MG63 (cell line): ENCODE measurements around the gene TRIM39. TPM values are rescaled to one million over a fixed set of nuclear protein-coding genes. Genes with fewer than 3 reads are reported as not detected.

Source experiments
- DNase-seq: peaks from one replicate; pipeline ENCODE4 v3.0.0-alpha.2; 2020
- H3K27me3 ChIP-seq: fragments of 250-450 bp; sonication (Bioruptor Pico); 2 replicates; pipeline ENCODE4 v1.5.1; 2020; ENCODE audit warnings: mild to moderate bottlenecking, moderate library complexity
- H3K36me3 ChIP-seq: fragments of 250-450 bp; sonication (Bioruptor Pico); 2 replicates; pipeline ENCODE4 v1.5.1; 2020; ENCODE audit warnings: mild to moderate bottlenecking, moderate library complexity
- H3K4me3 ChIP-seq: fragments of 250-450 bp; sonication (Bioruptor Pico); 2 replicates; pipeline ENCODE4 v1.5.1; 2020; ENCODE audit warnings: mild to moderate bottlenecking, moderate library complexity
- H3K9me3 ChIP-seq: fragments of 250-450 bp; sonication (Bioruptor Pico); 2 replicates; pipeline ENCODE4 v1.5.1; 2020; ENCODE audit warnings: mild to moderate bottlenecking, moderate library complexity
- total RNA-seq: library from RNA; depleted of rRNA; stranded (reverse); fragments of >200 nt; shearing (Covaris generic); gene quantifications from 2 replicates; pipeline ENCODE4 v1.2.3, GENCODE V29; 2014; ENCODE audit warnings: low replicate concordance

The TRIM39 gene
- total RNA-seq, 1 experiment from 2014 or later = 9.3 TPM

- Histone ChIP-seq H3K27me3 (no peaks in the 10 kb centered on the region), H3K9me3 (no peaks in the 10 kb centered on the region), H3K36me3 (peaks cover 10% of the 10 kb centered on the region; the same call in 1 of the 2 replicates), H3K4me3 (no peak overlapping the region)
- DNase-seq = peak; percentile 31
Measured at GRCh38 chr6:30322527-30323501, 3.9 kb upstream of the TRIM39 start.

- DNase-seq = no peak
- no peaks in the 10 kb centered on the region for H3K27me3 ChIP-seq
- peaks cover 9% of the 10 kb centered on the region; the same call in 1 of the 2 replicates for H3K36me3 ChIP-seq
- H3K4me3 ChIP-seq = no peak overlapping the region
- no peaks in the 10 kb centered on the region for H3K9me3 ChIP-seq
Measured at GRCh38 chr6:30323806-30324205, 2.9 kb upstream of the TRIM39 start.

- Histone ChIP-seq H3K9me3 (no peaks in the 10 kb centered on the region), H3K4me3 (peak overlapping the region; percentile 88), H3K27me3 (no peaks in the 10 kb centered on the region), H3K36me3 (peaks cover 5% of the 10 kb centered on the region; the same call in 1 of the 2 replicates)
- DNase-seq = peak; percentile 41
Measured at GRCh38 chr6:30325150-30325872, 1.4 kb upstream of the TRIM39 start.

GRCh38 chr6:30325873-30326525 is 728 bp upstream of the TRIM39 start:
- Histone ChIP-seq H3K27me3 (no peaks in the 10 kb centered on the region), H3K36me3 (peaks cover 5% of the 10 kb centered on the region; the same call in 1 of the 2 replicates)
- no peak for DNase-seq

DNA sequence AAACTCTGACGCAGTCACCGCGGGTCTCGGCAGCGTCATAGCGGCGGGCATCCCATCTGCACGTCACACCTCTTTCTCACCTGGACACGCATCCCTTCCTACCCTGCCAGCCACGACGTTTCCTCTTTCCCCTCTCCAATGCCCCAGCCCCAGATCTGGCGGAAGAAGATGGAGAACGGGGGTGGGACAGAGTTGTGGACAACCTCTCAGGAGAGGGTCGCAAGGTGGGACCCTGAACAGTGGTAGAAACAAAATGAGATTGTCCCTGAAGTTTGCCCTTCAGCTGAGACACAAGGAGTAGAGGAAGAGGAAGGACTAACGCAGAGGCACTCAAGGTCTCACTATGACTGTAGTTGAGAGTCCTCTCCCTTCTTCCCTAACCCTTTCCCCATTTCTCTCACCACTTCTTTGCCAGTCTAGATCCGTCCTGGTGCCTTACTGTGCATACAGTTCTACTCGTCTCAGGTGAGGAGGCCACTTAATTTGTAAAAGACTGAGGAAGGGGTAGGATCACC is 562 bp downstream of the TRIM39 start:
- Histone ChIP-seq H3K9me3 (no peaks in the 10 kb centered on the region), H3K36me3 (peaks cover 5% of the 10 kb centered on the region; the same call in 1 of the 2 replicates), H3K4me3 (peak overlapping the region; percentile 88), H3K27me3 (no peaks in the 10 kb centered on the region)
- DNase-seq = no peak

More at GRCh38 chr6:30325873-30326525, 728 bp upstream of the TRIM39 start:
- no peaks in the 10 kb centered on the region for H3K9me3 ChIP-seq
- H3K4me3 ChIP-seq = peak overlapping the region; percentile 88

- Histone ChIP-seq H3K27me3 (no peaks in the 10 kb centered on the region), H3K4me3 (no peak overlapping the region), H3K36me3 (0 out of 2 replicates have a peak, but pooled peaks cover 2% of the 10 kb centered on the region), H3K9me3 (no peaks in the 10 kb centered on the region)
- DNase-seq = no peak
Measured at GRCh38 chr6:30328397-30328796, 1.7 kb downstream of the TRIM39 start.

- no peak for DNase-seq
- Histone ChIP-seq H3K9me3 (no peaks in the 10 kb centered on the region), H3K27me3 (no peaks in the 10 kb centered on the region), H3K36me3 (0 out of 2 replicates have a peak, but pooled peaks cover 2% of the 10 kb centered on the region), H3K4me3 (no peak overlapping the region)
Measured at GRCh38 chr6:30329331-30329730, 2.6 kb downstream of the TRIM39 start.

GRCh38 chr6:30331981-30332380 is 5.3 kb downstream of the TRIM39 start:
- H3K9me3 ChIP-seq = no peaks in the 10 kb centered on the region
- H3K36me3 ChIP-seq = no peaks in the 10 kb centered on the region
- no peaks in the 10 kb centered on the region for H3K27me3 ChIP-seq
- no peak for DNase-seq
- H3K4me3 ChIP-seq = no peak overlapping the region

- DNase-seq = no peak
- Histone ChIP-seq H3K36me3 (no peaks in the 10 kb centered on the region), H3K4me3 (no peak overlapping the region), H3K9me3 (no peaks in the 10 kb centered on the region), H3K27me3 (no peaks in the 10 kb centered on the region)
Measured at GRCh38 chr6:30334075-30334783, 7.5 kb downstream of the TRIM39 start.

DNA sequence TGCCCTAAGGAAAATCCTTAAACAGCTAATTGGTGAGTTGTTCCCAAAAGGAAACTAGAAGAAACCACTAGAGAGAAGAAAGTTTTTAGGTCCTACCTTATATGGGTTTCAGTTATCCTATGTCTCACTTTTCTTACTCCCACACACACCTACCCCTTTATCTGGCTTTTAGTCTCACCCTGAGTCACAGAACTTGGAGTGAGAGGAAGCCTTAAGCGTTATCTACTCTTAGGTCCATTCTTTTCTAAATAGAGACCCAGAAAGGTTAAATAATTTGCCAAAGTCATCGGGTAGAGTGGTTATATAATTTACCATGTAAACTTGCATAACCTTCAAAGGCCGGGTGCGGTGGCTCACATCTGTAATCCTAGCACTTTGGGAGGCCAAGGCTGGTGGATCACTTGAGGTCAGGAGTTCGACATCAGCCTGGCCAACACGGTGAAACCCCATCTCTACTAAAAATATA is 13.9 kb downstream of the TRIM39 start:
- no peaks in the 10 kb centered on the region for H3K9me3 ChIP-seq
- DNase-seq = no peak
- H3K4me3 ChIP-seq = no peak overlapping the region
- no peaks in the 10 kb centered on the region for H3K36me3 ChIP-seq
- no peaks in the 10 kb centered on the region for H3K27me3 ChIP-seq

DNA sequence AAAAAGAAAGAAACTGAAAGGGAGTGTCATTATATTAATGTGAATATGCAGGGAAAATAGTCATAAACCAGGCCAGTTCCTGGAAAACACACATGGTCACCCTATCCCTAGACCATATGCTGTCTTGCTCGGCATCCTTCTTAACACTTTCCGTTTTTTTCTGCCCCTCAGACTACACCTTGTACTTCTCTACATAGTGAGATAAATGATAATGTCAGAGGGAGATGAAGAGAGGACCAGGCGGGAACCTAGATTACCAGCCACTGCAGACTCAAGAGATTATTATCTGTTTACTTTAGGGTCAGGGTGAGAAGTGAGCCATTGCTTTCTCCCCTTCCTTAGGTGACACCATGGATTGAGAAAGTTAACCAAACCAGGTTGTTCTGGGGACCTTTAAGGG is 14.5 kb downstream of the TRIM39 start:
- Histone ChIP-seq H3K36me3 (no peaks in the 10 kb centered on the region), H3K4me3 (no peak overlapping the region), H3K27me3 (no peaks in the 10 kb centered on the region), H3K9me3 (no peaks in the 10 kb centered on the region)
- no peak for DNase-seq

- DNase-seq = no peak
- Histone ChIP-seq H3K4me3 (no peak overlapping the region), H3K36me3 (no peaks in the 10 kb centered on the region), H3K9me3 (no peaks in the 10 kb centered on the region), H3K27me3 (no peaks in the 10 kb centered on the region)
Measured at GRCh38 chr6:30341728-30342127, 15.0 kb downstream of the TRIM39 start.

DNA sequence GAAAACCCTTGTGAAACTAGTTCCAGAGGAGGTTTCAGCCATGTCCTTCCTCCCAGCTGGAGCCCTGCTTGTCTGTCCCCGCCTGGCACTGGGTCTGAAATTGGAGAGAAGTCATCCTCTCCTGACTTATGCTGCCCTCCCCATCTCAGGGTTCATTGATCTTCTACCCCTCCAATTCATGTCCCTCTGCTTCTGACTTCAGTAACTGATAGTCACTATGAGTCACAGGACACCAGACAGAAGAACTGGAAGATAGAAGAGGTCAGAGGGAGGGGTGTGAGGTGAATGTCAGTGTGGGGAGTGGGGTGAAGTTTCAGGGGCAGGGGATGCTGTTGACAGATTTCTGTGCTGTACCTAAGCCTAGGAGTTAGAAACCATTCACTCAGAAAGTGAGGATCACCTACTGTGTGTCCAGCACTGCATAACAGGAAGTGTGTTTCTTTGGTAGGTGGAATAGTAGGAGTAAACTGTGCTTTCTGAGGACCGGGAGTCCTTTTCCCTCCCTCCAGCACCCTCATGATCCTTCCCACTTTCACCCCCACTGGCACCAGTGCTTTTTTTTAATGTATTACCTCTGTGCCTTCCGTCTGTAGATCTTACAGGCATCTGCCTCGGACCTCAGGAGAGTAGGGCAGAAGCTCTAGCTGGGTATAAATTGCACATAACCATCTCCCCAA is 17.6 kb downstream of the TRIM39 start:
- Histone ChIP-seq H3K27me3 (no peaks in the 10 kb centered on the region), H3K9me3 (no peaks in the 10 kb centered on the region), H3K36me3 (no peaks in the 10 kb centered on the region), H3K4me3 (peak overlapping the region; percentile 80; the same call in 1 of the 2 replicates)
- no peak for DNase-seq

- DNase-seq = peak; percentile 80
- Histone ChIP-seq H3K27me3 (no peaks in the 10 kb centered on the region), H3K36me3 (no peaks in the 10 kb centered on the region)
Measured at GRCh38 chr6:30344868-30345671, 18.3 kb downstream of the TRIM39 start, which contains the start of gene RPP21. Gene RPP21, plus strand, starts transcription at chr6:30345156. Its CDS starts 16 bp downstream, at chr6:30345172.

GRCh38 chr6:30345852-30346251 is 19.1 kb downstream of the TRIM39 start:
- Histone ChIP-seq H3K9me3 (no peaks in the 10 kb centered on the region), H3K27me3 (no peaks in the 10 kb centered on the region), H3K36me3 (no peaks in the 10 kb centered on the region), H3K4me3 (peak overlapping the region; percentile 80)
- no peak for DNase-seq

More at GRCh38 chr6:30344868-30345671, 18.3 kb downstream of the TRIM39 start, which contains the start of gene RPP21:
- H3K4me3 ChIP-seq = peak within 1 kb of the TSS; percentile 80
- H3K9me3 ChIP-seq = no peaks in the 10 kb centered on the region
